ENCODE measurements around the gene SYNE1.
"Not testable (repeated sequence)": the region's sequence is repeated elsewhere in the genome, so short reads cannot be mapped to it uniquely, and the experiment has no call there.

The SYNE1 gene

DNA sequence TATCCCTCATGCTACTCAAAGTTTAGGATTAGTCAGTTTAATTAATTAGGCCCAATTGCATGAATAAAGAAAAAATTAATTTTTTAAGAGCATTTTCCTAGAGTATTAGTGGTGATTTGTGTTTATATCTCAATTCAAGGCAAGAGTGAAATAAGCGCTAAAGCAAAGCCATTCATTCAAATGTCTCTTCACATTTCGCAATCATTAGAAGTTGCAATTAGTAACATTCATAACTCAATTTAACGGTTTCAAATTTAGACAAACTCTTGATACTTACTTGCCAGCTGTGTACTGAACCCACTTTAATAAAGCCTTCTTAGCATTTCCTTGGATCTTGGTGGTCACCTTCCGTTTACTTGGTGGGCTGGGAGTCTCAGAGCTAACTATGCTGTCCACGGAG, 127.2 kb downstream of the SYNE1 start:
- TF ChIP-seq, protein P1, sequence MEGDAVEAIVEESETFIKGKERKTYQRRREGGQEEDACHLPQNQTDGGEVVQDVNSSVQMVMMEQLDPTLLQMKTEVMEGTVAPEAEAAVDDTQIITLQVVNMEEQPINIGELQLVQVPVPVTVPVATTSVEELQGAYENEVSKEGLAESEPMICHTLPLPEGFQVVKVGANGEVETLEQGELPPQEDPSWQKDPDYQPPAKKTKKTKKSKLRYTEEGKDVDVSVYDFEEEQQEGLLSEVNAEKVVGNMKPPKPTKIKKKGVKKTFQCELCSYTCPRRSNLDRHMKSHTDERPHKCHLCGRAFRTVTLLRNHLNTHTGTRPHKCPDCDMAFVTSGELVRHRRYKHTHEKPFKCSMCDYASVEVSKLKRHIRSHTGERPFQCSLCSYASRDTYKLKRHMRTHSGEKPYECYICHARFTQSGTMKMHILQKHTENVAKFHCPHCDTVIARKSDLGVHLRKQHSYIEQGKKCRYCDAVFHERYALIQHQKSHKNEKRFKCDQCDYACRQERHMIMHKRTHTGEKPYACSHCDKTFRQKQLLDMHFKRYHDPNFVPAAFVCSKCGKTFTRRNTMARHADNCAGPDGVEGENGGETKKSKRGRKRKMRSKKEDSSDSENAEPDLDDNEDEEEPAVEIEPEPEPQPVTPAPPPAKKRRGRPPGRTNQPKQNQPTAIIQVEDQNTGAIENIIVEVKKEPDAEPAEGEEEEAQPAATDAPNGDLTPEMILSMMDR (IDR thresholded peaks at IDR 0.05; ENCODE audit: borderline replicate concordance, insufficient read depth, low read depth, low read length) = no peak

DNA sequence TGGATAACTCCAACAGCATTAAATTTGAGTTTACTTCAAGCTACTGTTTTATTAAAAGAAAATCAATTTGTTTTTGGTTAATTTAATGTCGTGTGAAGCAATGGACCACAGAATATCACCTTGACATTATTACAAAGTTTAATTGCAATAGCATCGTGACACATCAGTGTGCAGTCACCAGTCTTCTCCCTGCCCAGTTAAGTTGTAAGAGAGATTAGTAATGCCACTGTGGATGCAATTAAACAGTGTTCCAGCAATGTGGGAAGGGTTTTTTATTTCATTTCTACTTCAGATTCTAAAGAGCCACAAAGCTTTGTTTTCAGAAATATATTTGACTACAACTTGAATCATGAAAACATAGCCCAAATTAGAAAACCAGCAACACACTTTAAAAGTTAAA, 128.7 kb downstream of the SYNE1 start:
- TF ChIP-seq, protein P1 (IDR thresholded peaks at IDR 0.05; ENCODE audit: borderline replicate concordance, insufficient read depth, low read depth, low read length) = no peak
- no peak overlapping the region for H3K4me3 ChIP-seq (ENCODE audit: low read depth, low read length)

More for the DNA sequence above, 127.2 kb downstream of the SYNE1 start:
- no peak overlapping the region for H3K4me3 ChIP-seq (ENCODE audit: low read depth, low read length)

DNA sequence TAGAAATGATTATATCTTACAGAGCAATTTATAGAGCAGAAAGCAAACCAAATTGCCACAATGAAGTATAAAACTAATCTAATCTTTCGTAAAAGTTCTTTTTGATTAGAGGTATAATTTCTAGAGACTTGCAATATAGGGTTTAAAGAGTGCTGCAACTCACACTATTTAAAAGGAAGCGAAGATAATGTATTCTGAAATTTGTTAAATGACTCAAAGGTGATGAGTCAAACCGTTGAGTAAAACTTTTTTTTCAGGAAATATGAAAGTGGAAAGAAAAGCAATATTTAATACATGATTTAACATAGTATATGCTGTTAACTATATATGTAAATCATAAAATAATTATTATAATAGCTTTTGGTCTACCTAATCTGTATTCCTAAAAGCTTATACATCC, 133.6 kb downstream of the SYNE1 start:
- TF ChIP-seq, protein P1 (IDR thresholded peaks at IDR 0.05; ENCODE audit: borderline replicate concordance, insufficient read depth, low read depth, low read length) = no peak
- H3K4me3 ChIP-seq (ENCODE audit: low read depth, low read length) = no peak overlapping the region

DNA sequence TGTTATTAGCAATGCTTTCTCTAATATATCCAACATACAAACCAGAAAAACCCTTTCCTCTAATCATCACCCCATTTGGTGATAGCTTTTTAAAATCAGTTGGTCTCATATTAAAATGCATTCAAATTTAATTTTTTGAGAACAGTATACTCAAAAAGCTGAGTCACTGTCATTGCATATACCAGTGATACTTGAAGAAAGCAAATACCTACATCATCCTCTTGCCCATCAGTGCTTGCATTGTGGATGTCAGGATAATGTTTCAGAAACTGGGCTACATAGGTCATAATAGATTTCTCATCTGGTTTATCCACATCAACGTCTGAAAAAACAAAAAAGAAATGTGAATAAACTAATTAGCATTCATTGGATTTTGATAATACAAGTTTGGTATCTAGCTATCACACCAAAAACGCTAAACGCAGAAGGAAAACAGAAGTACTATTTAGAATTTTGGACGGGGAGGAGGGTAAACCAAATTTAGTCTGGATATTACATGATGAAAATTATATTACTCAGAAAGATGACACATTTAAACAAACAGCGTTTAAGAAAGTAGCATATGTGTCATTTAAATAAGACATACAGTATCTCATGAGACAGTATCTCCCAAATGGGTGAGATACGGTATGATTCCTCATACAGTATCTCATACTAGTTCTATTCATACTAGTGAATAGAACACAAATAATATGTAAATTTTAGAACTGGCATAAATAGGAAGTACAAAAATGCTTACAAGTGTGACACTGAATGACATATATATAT, 134.6 kb downstream of the SYNE1 start:
- TF ChIP-seq, protein P1 (IDR thresholded peaks at IDR 0.05; ENCODE audit: borderline replicate concordance, insufficient read depth, low read depth, low read length) = no peak
- H3K4me3 ChIP-seq (ENCODE audit: low read depth, low read length) = no peak overlapping the region

DNA sequence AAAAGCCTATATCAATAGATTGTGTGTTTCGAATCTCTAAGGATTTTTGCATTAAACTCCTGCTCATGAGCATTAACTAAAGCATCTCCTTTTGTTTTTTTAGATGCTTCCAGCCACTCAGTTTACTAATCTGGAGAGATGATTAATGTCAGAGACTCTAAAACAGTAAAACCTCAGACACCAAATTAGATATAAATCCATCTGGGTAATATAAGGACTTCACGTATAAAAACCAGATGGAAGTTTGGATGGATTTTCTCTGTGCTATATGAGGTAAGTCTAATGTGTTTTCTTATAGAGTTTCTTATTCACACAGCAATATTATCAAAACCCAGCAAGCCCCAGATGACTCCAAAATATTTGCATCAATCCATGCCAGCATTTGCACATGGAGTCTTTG, 137.2 kb downstream of the SYNE1 start:
- TF ChIP-seq, protein P1 (IDR thresholded peaks at IDR 0.05; ENCODE audit: borderline replicate concordance, insufficient read depth, low read depth, low read length) = no peak
- H3K4me3 ChIP-seq (ENCODE audit: low read depth, low read length) = no peak overlapping the region

DNA sequence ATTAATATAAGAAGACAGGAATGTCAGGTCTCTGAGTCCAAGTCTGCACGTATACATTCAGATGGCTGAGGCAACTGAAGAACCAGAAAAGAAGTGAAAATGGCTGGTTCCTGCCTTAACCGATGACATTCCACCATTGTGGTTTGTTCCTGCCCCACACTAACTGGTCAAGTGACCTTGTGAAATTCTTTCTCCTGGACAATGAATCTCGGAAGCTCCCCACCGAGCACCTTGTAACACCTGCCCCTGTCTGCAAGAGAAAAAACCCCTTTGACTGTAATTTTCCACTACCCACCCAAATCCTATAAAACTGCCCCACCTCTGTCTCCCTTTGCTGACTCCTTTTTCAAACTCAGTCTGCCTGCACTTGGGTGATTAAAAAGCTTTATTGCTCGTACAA, 140.4 kb downstream of the SYNE1 start:
- TF ChIP-seq, protein P1 (IDR thresholded peaks at IDR 0.05; ENCODE audit: borderline replicate concordance, insufficient read depth, low read depth, low read length) = no peak
- H3K4me3 ChIP-seq (ENCODE audit: low read depth, low read length) = no peak overlapping the region

DNA sequence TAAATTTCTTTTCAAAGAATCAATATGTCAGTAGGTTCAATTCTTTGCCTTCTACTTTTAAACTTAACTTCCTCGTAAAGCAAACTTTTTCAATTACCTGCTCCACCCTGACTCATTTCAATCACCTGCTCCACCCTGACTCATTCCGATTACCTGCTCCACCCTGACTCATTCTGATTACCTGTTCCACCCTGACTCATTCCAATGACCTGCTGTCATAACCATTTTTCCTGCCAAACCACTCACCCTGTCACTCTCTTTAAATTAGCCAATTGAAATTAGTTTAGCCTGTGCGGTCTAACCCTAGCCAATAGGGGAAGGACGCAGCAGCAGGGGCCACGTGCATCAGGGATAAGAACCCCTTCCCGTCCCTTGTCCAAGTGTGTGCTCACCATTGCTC, 141.7 kb downstream of the SYNE1 start:
- H3K4me3 ChIP-seq (ENCODE audit: low read depth, low read length) = not testable (repeated sequence)

DNA sequence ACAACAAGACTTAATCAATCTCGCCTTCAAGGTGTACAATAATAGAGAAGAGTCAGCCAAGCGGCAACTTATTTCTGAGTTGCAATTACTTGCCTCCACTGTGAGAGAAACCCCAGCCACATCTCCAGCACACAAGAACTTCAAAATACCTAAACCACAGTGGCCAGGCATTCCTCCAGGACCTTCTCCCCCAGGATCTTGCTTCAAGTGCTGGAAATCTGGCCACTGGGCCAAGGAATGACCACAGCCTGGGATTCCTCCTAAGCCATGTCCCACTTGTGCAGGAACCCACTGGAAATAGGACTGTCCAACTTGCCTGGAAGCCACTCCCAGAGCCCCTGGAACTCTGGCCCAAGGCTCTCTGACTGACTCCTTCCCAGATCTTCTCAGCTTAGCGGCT, 144.9 kb downstream of the SYNE1 start:
- not testable (repeated sequence) for H3K4me3 ChIP-seq (ENCODE audit: low read depth, low read length)

DNA sequence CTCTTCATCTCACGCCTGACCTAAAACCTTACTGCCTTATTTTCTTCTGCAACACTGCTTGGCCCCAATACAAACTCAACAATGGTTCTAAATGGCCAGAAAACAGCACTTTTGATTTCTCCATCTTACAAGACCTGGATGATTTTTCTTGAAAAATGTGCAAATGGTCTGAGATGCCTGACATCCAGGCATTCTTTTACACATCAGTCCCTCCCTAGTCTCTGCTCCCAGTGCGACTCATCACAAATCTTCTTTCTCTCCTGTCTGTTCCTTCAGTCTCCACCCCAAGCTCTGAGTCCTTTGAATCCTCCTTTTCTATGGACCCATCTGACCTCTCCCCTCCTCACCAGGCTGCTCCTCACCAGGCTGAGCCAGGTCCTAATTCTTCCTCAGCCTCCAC, 145.7 kb downstream of the SYNE1 start:
- H3K4me3 ChIP-seq (ENCODE audit: low read depth, low read length) = not testable (repeated sequence)

DNA sequence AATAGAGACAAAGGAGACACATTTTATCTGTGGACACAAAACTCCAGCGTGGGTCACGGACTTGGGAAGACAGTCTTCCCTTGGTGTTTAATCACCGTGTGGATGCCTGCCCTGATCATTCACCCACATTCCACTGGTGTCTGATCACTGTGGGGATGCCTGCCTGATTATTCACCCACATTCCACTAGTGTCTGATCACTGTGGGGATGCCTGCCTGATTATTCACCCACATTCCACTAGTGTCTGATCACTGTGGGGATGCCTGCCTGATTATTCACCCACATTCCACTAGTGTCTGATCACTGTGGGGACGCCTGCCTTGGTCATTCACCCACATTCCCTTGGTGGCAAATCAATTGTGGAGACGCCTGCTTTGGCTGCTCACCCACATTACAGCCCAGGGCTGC, 146.2 kb downstream of the SYNE1 start:
- H3K4me3 ChIP-seq (ENCODE audit: low read depth, low read length) = not testable (repeated sequence)
